IPS-18c (cell line): Measurements from ENCODE around the gene UGT1A4.
"Not testable (repeated sequence)": the region's sequence is repeated elsewhere in the genome, so short reads cannot be mapped to it uniquely, and the experiment has no call there.

Source experiments
- H3K4me3 ChIP-seq: 2 replicates; pipeline ENCODE4 v1.7.0; 2013; ENCODE audit warnings: low read depth, mild to moderate bottlenecking, low read length, moderate library complexity; ENCODE audit not compliant: insufficient read depth
- H3K9me3 ChIP-seq: one replicate; pipeline ENCODE4 v1.6.1; 2013; ENCODE audit warnings: mild to moderate bottlenecking, low read length, moderate library complexity; ENCODE audit not compliant: control insufficient read depth, insufficient read depth

The UGT1A4 gene

DNA sequence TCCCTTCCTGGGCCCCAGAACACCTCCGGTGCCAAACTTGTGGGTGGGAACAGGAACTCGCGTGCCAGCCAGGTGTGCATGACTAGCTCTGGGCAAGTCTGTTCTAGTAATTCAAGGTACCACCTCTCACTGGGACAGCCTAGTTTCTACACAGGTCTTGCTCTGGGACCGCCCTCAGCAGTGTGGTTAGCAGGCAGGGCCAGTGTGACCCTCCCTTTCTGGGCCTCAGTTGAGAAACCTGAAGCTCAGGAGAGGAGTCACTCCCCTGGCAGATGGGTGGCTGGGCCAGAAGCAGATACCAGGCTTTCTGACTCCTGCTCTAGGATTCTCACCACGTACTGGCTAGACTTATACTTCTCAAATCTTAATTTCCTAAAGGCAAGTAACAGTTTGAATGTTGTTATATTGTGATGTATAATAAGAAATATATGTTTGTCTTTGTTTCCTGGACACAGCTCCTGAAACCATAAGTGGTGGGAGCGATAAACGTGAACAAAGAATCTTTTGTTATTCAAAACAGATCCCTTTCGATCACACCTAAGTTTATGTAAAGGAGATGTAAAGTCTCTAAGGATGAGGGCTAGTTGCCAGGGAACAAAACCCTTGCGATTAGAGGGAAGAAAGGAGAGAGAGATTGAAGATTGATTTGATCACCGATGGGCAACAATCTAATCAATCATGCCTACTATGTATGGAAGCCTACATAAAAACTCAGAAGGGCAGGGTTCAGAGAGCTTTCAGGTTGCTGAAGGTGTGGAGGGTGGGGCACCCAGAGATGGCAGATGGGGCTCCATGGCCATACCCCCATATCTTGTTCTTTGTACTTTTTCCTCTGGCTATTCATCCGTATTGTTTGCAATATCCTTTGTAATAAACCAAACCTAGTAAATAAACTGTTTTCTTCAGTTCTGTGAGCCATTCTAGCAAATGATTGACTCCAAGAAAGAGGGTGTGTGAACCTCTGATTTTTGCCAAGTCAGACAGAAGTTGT, 26.8 kb upstream of the UGT1A4 start:
- Histone ChIP-seq H3K4me3 (no peak overlapping the region), H3K9me3 (peaks cover 2% of the 10 kb centered on the region)

DNA sequence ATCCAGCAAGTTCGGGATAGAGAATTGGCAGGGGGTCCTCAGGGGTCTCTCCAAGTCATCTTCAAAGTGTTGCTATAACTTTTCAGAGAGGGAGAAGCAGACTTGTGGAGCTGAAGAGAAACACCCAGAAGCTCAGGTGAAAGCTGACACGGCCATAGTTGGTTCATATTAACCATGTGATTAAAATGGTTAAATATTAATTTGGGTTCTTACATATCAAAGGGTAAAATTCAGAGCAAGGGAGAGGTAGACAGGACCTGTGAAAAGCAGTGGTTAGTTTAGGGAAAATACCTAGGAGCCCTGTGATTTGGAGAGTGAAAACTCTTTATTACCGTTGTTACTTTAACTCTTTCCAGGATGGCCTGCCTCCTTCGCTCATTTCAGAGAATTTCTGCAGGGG, 25.9 kb upstream of the UGT1A4 start, which contains the start of gene UGT1A6:
TSS of gene UGT1A6 (plus strand) at position 243 of the 400 bp plus-strand sequence. CDS start at position 358, 115 bp downstream.
- Histone ChIP-seq H3K4me3 (no peak within 1 kb of the TSS), H3K9me3 (peaks cover 2% of the 10 kb centered on the region)

DNA sequence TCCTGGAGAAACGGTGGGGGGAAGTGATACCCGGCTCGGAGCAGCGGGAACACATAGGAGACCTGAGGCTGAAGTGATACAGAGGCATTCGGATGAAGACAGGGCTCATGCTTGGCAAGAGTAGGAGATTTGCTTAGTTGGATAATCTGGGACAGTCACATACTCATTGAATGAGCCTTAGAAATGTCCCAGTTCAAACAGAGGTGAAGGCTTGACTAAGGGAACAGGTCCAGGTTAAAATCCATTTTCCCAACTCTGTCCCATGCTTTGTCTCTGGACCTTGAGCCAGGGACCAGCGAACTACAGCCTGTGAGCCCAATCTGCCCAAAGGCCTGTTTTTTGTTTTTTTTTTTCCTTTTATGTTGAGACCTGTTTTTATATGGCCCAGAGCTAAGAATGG, 24.6 kb upstream of the UGT1A4 start:
- H3K4me3 ChIP-seq = no peak overlapping the region

DNA sequence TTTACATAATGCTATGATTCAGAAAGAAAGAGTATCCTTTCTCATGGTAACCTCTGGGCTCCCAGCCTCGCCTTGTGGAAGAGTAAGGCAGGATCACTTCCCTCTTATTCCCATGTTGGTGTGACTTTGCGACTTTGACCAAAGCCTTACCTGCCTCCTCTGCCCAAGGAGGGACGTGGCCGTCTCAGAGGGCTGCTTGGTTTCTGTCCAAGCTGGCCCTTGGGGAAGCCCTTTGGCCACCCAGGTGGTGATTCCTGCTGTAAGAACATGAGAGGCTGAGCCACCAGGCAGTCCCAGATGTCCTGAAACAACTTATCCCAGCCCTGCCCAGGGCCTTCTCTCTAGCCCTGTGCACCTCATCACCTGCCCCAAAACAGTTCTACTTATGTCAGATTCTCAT, 19.8 kb upstream of the UGT1A4 start:
- Histone ChIP-seq H3K4me3 (no peak overlapping the region), H3K9me3 (no peaks in the 10 kb centered on the region)

More for the DNA sequence above, 24.6 kb upstream of the UGT1A4 start:
- peaks cover 2% of the 10 kb centered on the region for H3K9me3 ChIP-seq

DNA sequence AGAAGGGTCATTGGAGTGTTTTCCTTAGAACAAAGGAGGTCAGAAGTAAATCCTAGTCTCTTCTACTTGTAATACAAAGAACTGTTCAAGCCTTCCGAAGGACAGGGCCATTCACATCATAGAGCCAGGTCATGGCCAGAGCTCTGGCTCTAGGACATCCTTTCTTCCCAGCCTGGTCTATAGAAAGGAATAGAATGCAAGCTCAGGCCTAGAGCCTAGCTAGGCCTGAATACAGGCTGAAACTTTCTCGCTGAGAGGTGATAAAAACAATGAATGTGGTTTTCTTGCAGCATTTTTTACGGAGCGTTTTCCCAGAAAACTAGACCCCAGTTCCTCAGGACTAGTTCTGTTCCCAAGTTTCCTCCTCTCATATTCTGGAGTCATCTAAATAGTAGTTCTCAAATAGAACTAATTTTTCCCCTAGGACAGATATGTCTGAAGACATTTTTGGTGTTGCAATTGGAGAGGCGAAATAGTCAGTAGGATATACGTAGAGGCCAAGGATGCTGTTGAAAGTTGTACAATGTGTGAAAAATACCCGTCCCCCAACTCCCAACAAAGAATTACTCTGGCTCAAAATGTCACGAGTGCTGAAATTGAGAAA, 19.0 kb upstream of the UGT1A4 start:
- Histone ChIP-seq H3K4me3 (no peak overlapping the region), H3K9me3 (no peaks in the 10 kb centered on the region)

DNA sequence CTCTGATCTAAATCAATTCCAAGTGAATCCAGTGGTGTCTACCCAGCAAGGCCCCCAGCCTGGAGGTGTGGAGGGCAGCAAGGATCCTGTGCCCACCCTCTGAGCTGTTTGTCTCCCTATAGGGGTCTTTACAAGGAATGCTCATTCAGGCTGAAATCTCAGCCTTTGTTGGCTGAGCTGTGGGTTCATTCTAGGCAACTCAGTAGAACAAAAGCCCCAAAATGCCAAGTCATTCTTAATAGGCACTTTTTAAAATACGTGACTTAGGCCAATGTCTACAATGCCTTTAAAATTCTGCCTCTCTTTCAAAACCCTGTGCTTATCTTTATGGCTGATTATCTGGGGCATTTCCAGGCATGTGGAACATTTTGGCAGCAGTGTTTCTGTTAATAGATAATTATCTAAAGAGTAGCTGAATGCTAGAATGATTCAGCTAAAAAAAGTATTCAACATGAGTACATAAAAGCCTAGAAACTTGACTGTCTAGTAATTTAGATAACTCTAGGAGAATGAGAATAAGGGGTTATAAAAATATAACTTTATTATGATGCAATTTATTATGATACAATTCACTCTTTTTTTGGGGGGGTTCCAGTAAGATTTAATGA, 18.4 kb upstream of the UGT1A4 start:
- Histone ChIP-seq H3K9me3 (no peaks in the 10 kb centered on the region), H3K4me3 (no peak overlapping the region)

DNA sequence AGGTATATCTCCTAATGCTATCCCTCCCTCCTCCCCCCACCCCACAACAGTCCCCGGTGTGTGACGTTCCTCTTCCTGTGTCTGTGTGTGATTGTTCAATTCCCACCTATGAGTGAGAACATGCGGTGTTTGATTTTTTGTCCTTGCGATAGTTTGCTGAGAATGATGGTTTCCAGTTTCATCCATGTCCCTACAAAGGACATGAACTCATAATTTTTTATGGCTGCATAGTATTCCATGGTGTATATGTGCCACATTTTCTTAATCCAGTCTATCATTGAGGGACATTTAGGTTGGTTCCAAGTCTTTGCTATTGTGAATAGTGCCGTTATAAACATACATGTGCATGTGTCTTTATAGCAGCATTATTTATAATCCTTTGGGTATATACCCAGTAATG, 17.7 kb upstream of the UGT1A4 start:
- H3K9me3 ChIP-seq, H3K4me3 ChIP-seq: not testable (repeated sequence)

DNA sequence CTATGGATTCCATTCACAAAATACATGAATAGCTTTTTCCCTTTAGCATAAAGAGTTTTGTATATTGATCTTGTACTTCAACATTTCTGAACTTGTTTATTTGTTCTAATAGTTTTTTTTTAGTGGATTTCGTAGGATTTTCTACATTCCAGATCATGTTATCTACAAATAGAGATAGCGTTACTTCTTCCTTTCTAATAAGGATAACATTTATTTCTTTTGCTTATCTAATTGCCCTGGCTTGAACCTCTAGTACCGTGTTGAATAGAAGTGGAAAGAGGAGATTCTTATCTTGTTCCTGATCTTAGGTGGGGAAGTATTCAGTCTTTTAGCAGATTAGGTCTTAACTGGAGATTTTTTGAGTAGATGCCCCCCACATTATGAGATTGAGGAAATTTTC, 16.3 kb upstream of the UGT1A4 start:
- H3K9me3 ChIP-seq = no peaks in the 10 kb centered on the region
- H3K4me3 ChIP-seq = no peak overlapping the region

DNA sequence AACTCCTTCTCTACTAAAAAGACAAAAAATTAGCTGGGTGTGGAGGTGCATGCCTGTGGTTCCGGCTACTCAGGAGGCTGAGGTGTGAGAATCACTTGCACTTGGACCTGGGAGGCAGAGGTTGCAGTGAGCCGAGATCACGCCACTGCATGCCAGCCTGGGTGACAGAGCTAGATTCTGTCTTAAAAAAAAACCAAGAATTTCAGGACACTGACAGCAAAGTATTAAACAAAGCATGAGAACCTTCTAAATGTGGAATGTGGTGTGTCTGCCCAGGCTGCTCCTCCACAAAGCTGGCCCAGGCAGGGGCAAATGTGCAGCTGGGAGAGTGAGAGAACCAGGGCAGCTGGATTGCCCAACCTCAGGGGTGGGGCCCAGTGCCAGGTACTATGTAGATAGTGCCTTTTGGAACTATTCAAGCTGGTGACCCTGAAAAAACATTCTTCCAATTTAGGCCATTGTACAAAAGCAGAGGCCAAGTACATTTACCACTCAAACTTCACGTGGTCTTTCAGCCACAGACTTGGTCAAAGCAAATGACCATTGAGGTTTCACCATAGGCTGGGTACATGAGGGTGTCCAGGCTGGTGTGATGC, 12.5 kb upstream of the UGT1A4 start:
- Histone ChIP-seq H3K4me3 (no peak overlapping the region), H3K9me3 (no peaks in the 10 kb centered on the region)

DNA sequence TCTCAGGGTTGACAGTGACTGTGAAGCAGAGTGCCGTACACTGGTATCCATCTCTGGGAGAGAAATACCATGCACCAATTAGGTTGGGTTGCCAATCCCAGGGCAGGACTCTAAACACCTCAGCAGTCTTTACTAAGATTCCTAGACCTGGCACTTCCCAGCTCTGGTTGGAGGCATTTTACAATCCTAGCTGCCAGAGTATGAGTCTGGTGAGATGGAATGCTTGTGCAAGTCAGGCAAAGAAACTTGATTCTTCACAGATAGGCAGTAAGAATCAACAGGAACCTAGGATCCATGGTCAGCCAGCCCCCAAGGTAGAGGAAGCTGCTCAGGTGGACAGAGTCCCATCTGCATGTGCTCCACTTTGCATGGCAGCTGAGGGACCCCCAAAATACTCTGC, 11.8 kb upstream of the UGT1A4 start:
- Histone ChIP-seq H3K4me3 (no peak overlapping the region), H3K9me3 (no peaks in the 10 kb centered on the region)

DNA sequence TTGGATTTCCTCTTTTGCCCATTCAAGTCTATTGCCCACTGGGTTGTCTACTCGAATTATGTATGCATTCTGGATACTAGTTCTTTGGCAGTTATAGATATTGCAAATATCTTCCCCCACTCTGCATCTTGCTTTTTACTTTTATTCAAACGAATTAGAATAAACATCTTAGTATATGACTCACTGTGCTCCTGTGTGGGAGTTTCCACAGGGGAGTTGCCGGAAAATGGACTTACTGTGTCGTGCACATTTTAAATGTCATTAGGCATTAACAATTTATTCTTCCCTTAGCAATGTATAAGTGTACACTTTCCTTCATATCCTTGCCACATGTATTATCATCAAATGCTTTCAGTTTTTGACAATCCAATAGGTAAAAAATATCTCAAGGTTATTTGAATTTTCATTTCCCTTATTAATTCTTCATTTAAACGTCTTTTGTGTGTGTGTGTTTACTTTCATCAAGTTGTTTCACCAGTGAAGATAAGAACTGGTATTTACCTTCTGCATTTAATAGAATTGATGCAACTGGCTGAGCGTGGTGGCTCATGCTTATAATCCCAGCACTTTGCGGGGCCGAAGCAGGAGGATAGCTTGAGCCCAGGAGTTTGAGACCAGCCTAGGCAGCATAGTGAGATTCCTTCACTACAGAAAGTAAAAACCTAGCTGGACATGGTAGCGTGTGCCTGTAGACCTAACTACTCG, 10.4 kb upstream of the UGT1A4 start:
- no peak overlapping the region for H3K4me3 ChIP-seq
- H3K9me3 ChIP-seq = peaks cover 2% of the 10 kb centered on the region

DNA sequence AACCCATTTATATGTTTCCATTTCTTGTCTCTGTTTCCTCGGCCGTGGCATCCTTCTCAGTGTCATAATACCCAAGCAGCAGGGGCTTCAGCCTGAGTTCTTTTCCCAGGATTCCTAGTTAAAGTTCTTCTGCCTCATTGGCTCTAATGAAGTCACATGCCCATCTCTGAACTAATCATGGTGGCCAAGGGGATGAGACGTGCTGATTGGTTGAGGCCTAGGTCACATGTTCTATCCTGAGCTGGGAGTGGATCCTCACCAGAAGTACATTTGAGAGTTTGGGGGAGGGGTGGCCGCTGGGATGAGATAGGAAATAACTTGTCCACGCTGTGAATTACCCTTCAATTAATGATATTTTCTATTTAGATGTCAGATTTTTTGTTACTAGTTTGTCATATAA, 9.6 kb upstream of the UGT1A4 start:
- Histone ChIP-seq H3K9me3 (peaks cover 2% of the 10 kb centered on the region), H3K4me3 (no peak overlapping the region)

DNA sequence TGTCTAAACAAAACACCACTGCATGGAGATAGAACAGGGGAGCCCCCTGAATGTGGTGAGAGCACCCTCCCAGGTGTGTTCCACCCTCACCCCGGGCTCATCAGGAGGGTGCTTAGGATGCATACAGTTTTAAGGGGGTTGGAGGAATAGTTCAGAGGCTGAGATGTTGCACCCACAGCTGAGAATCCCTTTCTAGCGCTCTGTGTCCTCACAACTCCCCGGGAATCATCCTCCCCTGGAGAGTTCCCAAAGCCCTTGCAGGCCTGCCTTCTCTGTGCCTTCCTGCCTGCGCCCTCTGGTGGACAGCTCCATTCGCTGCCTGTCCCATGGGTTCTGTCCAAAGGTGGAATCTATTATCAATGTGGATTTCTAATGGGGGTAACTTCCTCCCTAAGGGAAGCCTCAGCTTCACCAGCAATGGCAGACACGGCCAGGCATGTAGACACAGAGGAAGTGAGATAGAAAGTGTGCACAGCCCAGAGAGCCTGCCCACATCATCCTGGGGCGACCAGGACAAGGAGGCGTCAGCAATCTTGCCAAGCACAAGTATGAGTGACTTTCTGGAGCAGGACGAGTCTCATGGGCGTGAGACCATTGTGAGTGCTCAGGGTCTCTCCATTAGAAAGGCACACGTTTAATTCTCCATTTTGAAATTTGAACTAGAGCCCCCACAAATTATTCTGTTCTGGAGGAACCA, 7.1 kb upstream of the UGT1A4 start:
- H3K4me3 ChIP-seq = no peak overlapping the region

DNA sequence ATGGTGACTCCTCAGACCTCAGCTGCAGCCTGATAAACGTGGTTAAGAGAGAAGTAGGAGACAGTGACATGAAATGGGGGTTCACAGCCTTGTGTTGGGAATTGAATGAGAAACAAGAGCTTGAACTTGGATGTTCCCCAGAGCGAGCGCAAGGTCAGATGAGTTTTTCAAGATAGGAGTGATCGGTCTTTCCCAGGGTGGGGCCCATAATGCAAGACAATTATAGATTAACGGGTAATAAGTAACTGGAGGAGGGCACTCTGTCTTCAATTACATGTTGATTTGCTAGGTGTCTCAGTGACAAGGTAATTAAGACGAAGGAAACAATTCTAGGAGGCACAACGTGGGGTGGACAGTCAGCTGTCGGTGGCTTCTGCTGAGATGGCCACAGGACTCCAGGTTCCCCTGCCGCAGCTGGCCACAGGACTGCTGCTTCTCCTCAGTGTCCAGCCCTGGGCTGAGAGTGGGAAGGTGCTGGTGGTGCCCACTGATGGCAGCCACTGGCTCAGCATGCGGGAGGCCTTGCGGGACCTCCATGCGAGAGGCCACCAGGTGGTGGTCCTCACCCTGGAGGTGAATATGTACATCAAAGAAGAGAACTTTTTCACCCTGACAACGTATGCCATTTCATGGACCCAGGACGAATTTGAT, 5.8 kb upstream of the UGT1A4 start, which contains the start of gene UGT1A5:
TSS of gene UGT1A5 (plus strand) at position 297 of the 651 bp plus-strand sequence. CDS start at position 382, 85 bp downstream.
- Histone ChIP-seq H3K4me3 (no peak within 1 kb of the TSS), H3K9me3 (peaks cover 2% of the 10 kb centered on the region)

More for the DNA sequence above, 7.1 kb upstream of the UGT1A4 start:
- H3K9me3 ChIP-seq = peaks cover 2% of the 10 kb centered on the region

DNA sequence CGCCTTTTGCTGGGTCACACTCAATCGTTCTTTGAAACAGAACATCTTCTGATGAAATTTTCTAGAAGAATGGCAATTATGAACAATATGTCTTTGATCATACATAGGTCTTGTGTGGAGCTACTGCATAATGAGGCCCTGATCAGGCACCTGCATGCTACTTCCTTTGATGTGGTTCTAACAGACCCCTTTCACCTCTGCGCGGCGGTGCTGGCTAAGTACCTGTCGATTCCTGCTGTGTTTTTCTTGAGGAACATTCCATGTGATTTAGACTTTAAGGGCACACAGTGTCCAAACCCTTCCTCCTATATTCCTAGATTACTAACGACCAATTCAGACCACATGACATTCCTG, 5.3 kb upstream of the UGT1A4 start:
- Histone ChIP-seq H3K4me3 (no peak overlapping the region), H3K9me3 (peaks cover 2% of the 10 kb centered on the region)

DNA sequence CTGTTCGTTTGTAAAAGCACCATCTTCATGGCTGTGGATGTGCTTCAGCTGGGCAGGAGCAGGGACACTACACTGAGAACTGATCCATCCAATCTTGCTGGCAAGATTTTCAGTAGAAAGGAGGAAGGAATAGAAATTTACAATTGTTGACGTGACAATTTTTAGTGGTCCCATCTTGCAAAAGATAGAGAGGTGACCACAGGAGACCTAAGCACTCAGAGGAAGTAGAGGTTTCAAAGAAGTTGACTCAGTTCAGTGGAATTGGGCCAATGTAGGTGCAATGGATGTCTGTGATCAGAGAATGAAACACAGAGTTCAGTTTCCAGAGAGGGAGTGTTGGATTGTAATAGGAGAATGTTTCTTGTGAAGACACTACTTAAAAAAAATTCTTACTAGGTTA, 4.4 kb upstream of the UGT1A4 start:
- peaks cover 2% of the 10 kb centered on the region for H3K9me3 ChIP-seq
- H3K4me3 ChIP-seq = no peak overlapping the region
